Activated CD4-positive, alpha-beta T cell treated with anti-CD3 and anti-CD28 coated beads, Interleukin-2, amount 50 U/mL, for 1 hour (primary cell): ENCODE results near the gene CD274.

ENCODE experiments used
- DNase-seq: peaks from one replicate; pipeline ENCODE4 v3.0.0-alpha.2; 2020

Gene CD274

DNA sequence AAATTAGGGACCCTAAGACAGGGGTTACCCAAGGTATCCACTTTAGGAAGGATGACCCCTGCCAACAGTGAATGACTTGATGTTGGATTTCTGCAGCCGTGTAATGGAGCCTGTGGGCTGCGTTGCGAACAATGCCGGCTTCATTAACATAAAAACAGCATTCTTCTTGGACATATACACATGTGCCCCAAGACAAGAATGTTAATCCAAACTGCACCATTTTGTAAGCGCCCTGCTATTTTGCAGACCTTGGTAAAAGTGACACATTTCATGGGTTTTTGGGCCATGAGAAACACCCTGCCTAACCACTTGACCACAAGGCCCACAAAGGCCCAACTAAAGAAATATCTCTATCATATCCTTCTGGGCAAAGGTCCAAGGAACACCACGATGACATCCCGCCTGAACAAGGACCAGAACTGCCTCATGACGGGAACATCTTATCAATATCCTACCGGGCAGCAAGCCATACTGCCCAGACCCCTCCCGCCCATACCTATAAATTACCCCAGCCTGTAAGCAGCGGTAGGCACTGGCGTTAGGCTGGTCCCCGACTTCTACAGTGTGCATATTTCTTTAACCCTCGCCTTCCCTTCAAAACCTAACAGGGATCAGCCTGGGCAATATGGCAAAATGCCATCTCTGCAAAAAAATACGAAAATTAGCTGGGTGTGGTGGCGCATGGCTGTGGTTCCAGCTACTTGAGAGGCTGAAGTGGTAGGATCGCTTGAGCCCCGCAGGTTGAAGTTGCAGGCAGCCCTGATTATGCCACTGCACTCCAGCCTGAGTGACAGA lies 50.3 kb downstream of the CD274 start:
- DNase-seq, result no peak

DNA sequence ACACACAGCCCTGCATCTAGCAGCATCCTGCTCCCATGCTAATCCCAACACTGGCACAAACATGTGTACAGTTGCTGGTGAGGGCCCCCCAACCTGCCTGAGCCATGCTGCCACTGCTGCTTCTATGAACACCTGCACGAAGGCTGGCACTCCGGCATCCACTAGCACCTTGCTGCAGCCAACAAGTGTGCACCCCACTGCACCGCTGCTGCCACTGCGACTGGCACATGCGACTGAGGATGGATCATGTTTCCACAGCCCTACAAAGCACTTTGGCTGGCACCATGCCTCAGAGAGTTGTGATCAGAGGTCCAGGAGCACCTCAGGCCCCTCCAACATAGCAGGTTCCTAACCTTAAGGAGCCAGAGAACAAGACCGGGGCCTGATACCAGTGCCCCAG lies 52.2 kb downstream of the CD274 start:
- no peak for DNase-seq

DNA sequence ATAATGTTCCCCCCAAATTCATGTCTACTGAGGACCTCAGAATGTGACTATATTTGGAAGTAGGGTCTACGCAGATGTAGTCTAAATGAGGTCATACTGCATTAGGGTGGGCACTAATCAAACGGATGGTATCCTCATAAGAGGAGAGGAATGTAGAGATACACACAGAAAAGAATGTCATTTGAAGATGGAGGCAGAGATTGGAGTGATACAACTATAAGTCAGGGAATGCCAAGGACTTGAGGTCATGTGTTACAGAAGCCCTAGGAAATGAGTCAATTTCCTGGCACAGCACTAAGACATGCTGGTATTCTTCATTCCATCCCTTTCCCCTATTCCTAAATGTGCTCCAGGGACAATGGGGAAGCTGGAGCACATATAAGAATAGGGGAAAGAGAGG lies 59.2 kb downstream of the CD274 start:
- no peak for DNase-seq

DNA sequence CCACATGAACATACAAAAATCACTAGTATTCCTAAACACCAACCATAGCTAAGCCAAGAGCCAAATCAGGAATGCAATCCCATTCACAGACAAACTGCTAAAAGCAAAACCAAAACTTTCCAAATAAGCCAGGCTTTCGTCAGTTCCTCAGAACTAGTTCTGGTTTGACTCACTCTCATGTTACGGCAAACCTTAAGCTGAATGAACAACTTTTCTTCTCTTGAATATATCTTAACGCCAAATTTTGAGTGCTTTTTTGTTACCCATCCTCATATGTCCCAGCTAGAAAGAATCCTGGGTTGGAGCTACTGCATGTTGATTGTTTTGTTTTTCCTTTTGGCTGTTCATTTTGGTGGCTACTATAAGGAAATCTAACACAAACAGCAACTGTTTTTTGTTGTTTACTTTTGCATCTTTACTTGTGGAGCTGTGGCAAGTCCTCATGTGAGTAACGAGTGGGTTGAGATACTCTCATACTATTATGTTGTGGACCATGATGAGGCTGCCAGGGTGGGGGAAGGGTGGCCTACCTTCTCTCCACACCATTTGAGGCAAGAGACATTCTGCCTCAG lies 60.1 kb downstream of the CD274 start, which contains the start of gene PDCD1LG2:
Gene PDCD1LG2 (plus strand): TSS at position 172 of the 572 bp plus-strand sequence. CDS start 12,016 bp downstream, outside the sequence.
- no peak for DNase-seq

DNA sequence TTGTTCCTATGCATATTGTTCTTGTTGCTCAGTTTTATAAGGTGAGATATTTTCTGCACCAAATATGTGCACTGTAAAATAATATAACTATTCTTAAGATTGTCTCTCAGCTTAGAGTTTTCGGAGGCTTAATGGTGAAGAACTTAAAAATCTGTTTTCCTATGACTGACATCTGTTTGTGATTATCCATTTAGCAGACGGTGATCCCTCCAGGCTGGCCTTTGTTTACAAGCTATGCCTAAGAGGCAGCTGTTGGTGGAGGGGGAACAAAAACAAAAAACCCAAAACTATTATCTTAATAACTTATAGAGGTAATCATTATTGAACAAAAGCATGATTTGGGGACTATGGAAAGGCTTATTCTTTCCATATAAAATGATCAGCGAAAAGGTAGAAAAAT lies 60.6 kb downstream of the CD274 start:
- DNase-seq, result no peak

DNA sequence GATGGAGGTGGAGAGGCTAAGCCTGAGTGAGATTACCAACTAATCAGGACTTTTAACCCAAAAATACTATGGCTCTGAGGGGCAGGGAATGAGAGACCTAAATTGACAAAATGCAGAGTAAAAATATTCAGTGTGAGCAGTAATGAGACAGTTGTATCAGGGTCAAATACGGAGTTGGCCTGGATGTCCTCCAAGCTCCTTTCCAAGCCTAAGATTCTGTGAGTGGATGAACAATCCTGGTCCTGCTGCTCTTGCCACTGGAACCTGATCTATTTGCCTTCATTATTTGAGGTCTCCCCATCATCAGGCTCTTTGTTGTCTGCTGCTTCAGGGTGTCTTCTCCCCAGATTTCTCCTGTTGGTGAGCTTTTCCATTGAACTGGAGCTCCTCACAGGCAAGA lies 61.1 kb downstream of the CD274 start:
- DNase-seq, result no peak

DNA sequence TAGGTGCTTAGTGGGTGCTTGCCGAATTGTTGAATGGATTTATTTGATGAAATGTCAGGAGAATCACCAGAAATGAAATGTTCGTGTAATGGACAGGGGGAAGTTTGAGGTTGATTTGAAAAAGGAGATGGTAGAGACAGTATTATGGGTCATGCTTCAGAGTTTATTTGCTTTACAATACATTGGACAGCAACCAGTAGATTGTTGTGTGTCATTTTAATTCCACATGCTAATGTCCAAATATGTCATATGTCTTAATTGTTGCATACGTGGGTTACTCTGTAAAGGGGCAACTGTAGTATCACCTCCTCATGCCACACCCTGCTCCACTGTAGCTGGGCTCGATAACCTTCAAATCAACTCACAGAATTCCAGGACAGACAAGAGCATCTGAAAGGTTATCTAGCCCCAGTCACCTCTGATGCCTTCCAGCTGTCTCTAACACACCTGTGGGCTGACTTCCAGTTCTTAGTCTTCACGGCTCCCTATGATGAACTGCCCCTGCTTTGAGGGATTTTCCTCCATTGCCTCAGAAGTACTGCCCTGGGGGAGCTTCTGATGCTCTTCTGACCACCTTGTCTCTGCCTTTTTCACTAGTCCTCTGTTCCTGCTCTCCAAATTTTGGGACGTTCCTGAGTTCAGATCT lies 61.7 kb downstream of the CD274 start:
- DNase-seq, result no peak

DNA sequence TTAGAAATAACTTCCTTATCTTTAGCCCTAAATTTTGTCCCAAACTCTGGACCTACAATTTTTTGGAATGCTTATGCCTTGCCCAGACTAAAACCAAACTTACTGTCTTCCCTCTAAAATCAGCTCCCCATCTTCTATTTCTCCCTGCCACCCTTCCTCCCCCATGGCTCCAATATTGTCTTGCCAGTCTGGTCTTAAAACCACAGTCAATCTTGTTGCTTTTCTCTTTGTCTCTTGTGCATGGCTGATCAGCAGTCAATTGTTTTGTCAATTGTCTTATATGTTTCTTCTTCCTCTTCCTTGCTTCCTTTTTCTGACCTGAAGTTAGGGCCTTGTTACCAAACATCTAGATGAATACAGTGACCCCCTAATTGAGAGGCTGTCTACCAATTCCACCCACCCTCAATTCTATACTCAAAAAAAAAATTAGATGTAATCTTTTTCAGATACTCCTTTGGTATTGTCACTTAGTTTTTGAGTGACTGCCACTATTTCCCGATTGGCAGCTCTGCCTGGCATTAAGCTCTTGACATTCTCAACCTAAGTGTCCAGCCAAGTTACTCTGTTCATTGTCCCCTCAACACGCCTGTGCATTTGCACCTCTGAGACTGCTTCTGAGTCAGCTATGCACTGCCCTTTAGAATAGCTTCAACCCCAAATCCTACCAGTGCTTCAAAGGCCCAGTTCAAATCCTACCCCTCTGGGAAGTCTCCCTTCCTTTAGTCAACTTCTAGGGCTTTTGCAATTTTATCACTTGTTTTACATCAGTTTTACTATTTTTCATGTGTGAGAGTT lies 62.5 kb downstream of the CD274 start:
- no peak for DNase-seq

DNA sequence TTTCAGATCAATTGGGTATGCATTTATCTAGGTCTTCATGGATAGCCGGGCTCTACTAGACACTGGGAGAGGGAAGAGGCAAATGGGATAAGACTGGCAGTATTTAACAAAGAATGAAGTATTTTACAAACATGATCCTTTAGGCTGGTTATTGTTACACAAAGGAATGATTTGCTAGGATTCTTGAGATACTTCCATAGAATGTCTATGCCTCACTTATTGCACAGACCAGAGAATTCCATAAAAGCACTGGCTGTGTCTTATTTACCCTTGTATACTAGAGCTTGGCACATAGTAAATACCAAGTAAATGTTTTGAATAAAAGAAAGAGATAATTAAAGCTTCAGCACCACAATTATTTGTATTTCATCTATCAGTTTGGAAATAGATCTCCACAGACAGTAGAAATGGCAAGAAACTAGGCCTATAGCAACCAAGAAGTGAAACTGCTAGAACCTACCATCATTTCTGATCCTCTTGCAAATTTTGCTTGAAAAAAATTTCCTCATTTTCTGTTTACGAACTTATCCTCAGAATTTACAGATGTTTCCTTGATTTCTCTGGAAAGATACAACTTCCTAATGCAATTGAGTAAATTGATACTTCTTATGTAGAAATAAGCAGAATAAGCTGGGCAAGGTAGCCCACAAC lies 63.7 kb downstream of the CD274 start:
- DNase-seq, result no peak

DNA sequence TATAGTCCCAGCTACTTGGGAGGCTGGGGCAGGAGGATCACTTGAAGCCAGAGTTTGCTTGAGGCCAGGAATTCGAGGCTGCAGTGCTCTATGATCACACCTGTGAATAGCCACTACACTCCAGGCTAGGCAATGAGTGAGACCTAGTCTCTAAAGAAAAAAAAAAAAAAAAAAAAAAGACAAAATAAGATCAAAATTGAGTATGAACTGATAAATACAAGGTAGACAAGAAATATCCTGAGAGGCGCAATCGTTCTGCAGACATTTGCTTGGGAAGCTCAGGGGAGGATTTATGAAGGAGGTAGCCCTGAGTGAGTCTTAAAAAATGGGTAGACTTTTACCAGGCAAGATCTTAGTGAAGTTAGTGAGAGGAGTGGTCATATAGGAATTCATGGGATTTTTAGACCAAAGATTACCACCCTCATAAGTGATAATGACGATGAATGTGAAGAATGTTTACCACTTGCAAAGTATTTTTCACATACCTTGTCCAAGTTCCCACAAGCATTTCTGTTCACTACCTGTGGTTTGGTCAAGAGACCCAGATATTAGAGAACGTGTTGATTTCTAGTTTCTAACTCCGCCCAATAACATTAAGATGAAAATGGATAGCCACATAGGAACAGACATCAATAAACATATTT lies 64.4 kb downstream of the CD274 start:
- DNase-seq, result no peak

DNA sequence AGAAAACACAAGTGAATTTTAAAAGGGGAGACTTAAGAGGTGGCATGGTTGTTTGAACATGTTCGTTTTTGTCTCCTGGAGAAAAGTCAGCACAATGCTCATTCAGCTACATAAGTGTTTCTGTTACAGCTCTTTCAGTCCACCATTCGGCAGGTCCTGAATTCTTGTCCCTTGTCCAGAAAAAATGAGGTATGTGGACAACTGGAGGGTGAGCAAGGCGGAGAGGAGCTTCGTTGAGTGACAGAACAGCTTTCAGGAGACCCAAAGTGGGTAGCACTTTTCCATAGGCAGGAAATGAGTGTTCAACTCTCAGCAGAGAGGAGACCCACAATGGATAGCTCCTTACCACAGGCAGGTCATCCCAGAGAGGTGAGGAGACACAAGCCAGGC lies 64.9 kb downstream of the CD274 start:
- DNase-seq, result no peak

DNA sequence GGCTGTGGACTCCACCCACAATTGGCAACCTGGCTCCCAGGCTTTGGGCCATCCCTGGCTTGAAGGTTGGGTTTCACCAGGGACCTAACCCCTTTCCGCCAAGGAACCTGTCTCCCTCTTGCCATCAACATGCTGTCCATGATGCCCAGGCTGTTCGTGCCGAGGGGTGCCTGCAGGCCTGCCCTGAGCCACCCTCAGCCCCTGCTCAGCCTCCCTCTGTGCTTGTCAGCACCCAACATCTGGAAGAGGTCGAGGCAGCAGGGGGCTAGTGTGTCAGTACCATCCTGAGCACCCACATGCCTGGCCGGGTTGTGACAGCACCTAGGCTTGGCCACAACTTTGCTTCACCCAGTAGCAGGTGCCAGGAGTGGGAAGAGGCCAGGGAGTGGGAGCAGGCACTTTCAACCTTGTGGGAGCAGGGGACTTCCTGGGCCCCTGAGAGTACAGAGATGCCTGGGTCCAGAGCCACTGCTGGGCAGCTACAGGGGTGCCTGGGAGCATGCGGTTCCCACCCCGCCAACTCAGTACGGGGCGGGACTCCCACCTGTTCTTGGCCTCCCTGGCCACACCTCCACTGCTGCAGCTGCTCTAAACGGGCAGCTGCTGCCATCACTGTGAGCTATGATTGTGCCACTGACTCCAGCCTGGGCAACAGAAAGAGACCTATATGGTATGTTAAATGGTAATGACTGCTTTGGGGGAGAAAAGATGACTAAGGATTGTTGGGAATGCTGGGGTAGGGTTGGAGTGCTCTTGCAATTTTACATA lies 66.3 kb downstream of the CD274 start:
- no peak for DNase-seq

DNA sequence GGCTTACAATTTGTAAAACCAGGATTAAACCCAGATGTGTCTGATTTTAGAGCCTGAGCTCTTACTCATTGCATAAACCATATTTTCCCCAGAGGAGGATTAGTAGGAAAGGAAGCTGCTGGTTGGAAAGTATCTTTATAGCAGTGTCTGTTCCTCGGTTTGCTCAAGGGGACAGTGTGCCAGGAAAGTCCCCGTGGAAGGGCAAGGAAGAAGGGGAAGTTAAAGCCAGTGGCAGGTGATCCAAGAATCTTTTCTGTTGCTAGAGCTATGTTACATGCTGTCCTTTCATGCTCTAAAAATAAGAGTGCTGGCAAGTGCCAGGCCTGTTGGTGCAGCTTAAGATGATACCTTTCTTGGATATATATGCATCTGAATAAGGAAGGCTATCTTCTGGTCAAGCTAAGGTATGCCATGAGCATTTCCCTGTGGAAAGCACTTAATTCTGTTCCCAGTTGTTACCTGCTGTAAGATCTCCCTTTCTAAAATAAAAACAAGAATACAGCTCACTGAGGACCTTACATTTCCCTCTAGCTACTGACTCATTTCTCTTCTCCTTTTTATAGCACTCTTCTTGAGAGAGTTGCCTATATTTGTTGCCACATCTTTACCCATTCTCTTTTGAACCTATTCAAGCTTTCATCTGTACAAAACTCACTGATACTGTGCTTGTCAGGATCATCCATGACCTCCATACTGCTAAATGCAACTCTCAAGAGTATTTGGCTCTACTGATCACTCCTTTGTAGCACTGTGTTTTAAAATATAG lies 68.0 kb downstream of the CD274 start:
- DNase-seq, result no peak

DNA sequence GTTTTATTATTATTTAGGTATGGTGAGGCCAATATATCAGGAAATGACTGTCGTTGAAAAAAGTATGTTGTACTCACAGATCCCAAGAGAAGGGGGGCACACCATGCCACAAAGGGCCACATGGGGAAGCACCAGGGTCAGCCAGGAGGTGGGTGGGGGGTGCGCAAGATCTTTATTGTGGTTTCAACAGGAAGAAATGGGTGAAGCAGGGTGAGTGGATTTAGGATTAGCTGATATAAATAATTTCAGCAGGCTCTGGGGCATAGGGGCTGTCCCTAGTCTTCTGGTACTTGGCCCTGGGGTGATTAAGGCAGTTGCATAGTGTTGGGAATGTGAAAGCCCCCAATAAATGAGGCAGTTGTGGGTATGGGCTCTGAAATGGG lies 68.6 kb downstream of the CD274 start:
- DNase-seq, result no peak
